MM.1S (cell line): Measurements from ENCODE around the gene NDUFS6.

Experiments
- DNase-seq: peaks from one replicate; pipeline ENCODE4 v3.0.0-alpha.2; 2015
- H2AFZ ChIP-seq: fragments of 300-600 bp; sonication (generic); 2 replicates; pipeline ENCODE4 v1.6.0; 2016; ENCODE audit warnings: antibody characterized with exemption, low read length
- H3F3A ChIP-seq: fragments of 300-600 bp; sonication (generic); 2 replicates; pipeline ENCODE4 v1.6.1; 2016; ENCODE audit warnings: mild to moderate bottlenecking, antibody characterized with exemption, low read length, moderate library complexity, mixed read lengths; ENCODE audit not compliant: insufficient read depth
- H3K27ac ChIP-seq: fragments of 300-600 bp; sonication (generic); 2 replicates; pipeline ENCODE4 v1.5.1; 2016; ENCODE audit warnings: mild to moderate bottlenecking, low read length
- H3K27me3 ChIP-seq: fragments of 300-600 bp; sonication (generic); replicated peaks from 2 replicates; pipeline ENCODE4 v1.6.0; 2016; ENCODE audit warnings: low read length; ENCODE audit not compliant: insufficient read depth
- H3K36me3 ChIP-seq: fragments of 300-600 bp; sonication (generic); replicated peaks from 2 replicates; pipeline ENCODE4 v1.6.1; 2016; ENCODE audit warnings: mild to moderate bottlenecking, low read length, mixed read lengths; ENCODE audit not compliant: insufficient read depth
- H3K4me1 ChIP-seq: fragments of 300-600 bp; sonication (generic); 2 replicates; pipeline ENCODE4 v1.6.1; 2016; ENCODE audit warnings: low read length, mixed read lengths
- H3K4me2 ChIP-seq: fragments of 300-600 bp; sonication (generic); 2 replicates; pipeline ENCODE4 v1.6.0; 2016; ENCODE audit warnings: low read depth, low read length
- H3K4me3 ChIP-seq: fragments of 300-600 bp; sonication (generic); 2 replicates; pipeline ENCODE4 v1.5.1; 2016; ENCODE audit warnings: low read length, mixed read lengths
- H3K79me2 ChIP-seq: fragments of 300-600 bp; sonication (generic); 2 replicates; pipeline ENCODE4 v1.6.1; 2016; ENCODE audit warnings: mixed run types, low read length, mixed read lengths
- H3K9ac ChIP-seq: fragments of 300-600 bp; sonication (generic); 2 replicates; pipeline ENCODE4 v1.6.1; 2016; ENCODE audit warnings: low read length, mixed read lengths
- H3K9me2 ChIP-seq: fragments of 300-600 bp; sonication (generic); replicated peaks from 2 replicates; pipeline ENCODE4 v1.6.1; 2016; ENCODE audit warnings: mild to moderate bottlenecking, low read length, mixed read lengths; ENCODE audit not compliant: insufficient read depth
- H3K9me3 ChIP-seq: fragments of 300-600 bp; sonication (generic); replicated peaks from 2 replicates; pipeline ENCODE4 v1.6.1; 2016; ENCODE audit warnings: mild to moderate bottlenecking, low read length, mixed read lengths; ENCODE audit not compliant: insufficient read depth
- H4K20me1 ChIP-seq: fragments of 300-600 bp; sonication (generic); 2 replicates; pipeline ENCODE4 v1.6.1; 2016; ENCODE audit warnings: mild to moderate bottlenecking, low read length, moderate library complexity, mixed read lengths; ENCODE audit not compliant: insufficient read depth
- CTCF ChIP-seq: fragments of 300-600 bp; sonication (generic); IDR thresholded peaks from 2 replicates; pipeline ENCODE4 v1.5.1; 2016; ENCODE audit warnings: antibody characterized with exemption, low read length, mixed read lengths
- EZH2 ChIP-seq: fragments of 300-600 bp; sonication (generic); optimal IDR thresholded peaks from 2 replicates; pipeline ENCODE3; 2017; ENCODE audit warnings: low read depth, mild to moderate bottlenecking, antibody characterized with exemption, low read length, mixed read lengths
- EZH2phosphoT487 ChIP-seq: fragments of 300-600 bp; sonication (generic); IDR thresholded peaks from 2 replicates; pipeline ENCODE4 v1.6.1; 2018; ENCODE audit warnings: antibody characterized with exemption, low read length

NDUFS6 gene

DNA sequence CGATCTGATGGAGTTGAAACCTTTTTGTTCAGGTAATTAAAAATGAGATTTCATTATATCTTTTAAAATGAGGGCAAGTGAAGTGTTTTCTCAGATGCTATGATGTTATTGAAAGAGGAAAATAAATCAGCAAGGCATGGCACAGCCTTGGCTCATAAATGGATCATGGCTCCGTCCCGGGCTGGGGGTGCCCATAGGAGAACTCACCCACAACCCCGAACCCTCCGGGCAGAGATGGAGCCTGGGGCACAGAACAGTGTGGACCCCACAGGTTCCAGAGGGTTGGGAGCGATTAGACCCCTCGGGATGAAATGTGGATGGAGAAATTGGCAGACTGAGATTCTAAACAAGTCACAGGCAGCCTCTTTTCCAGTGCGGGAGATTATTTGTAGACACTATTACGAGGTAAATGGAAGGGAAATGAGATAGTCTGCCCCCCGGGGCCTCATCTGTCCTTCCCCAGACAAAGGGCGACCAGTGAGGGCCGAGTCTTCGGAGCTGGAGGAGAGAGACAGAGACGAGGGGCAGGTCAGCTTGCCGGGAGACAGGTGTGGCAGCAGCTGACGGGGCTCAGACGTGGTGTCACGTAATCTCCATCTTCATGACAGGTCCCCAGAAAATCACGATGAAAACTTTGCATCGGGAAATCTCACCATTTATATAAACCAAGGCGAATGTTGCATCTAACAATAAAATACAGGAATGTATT is 33.7 kb downstream of the NDUFS6 start:
- no peaks in the 10 kb centered on the region for H3K9me2 ChIP-seq
- peaks cover 31% of the 10 kb centered on the region for H3K27me3 ChIP-seq
- H3K9me3 ChIP-seq = no peaks in the 10 kb centered on the region
- H3K4me2 ChIP-seq = no peak overlapping the region
- no peaks in the 10 kb centered on the region for H3F3A ChIP-seq
- no peaks in the 10 kb centered on the region for H4K20me1 ChIP-seq
- DNase-seq = no peak
- no peaks in the 10 kb centered on the region for H3K4me1 ChIP-seq
- TF ChIP-seq CTCF = no peak
- no peak for TF ChIP-seq EZH2phosphoT487
- TF ChIP-seq EZH2 = no peak
- no peaks in the 10 kb centered on the region for H3K79me2 ChIP-seq
- H3K9ac ChIP-seq = no peak overlapping the region
- no peak overlapping the region for H2AFZ ChIP-seq
- no peaks in the 10 kb centered on the region for H3K36me3 ChIP-seq
- H3K27ac ChIP-seq = no peak overlapping the region
- no peak overlapping the region for H3K4me3 ChIP-seq

GRCh38 chr5:1835431-1835830 is 34.2 kb downstream of the NDUFS6 start:
- H3K4me3 ChIP-seq = no peak overlapping the region
- no peaks in the 10 kb centered on the region for H3K9me3 ChIP-seq
- no peak for DNase-seq
- H3K9ac ChIP-seq = no peak overlapping the region
- H3K27ac ChIP-seq = no peak overlapping the region
- H3K79me2 ChIP-seq = no peaks in the 10 kb centered on the region
- TF ChIP-seq EZH2phosphoT487 (no peak), EZH2 (no peak), CTCF (no peak)
- H2AFZ ChIP-seq = no peak overlapping the region
- H3K9me2 ChIP-seq = no peaks in the 10 kb centered on the region
- H3F3A ChIP-seq = no peaks in the 10 kb centered on the region
- peaks cover 31% of the 10 kb centered on the region for H3K27me3 ChIP-seq
- no peaks in the 10 kb centered on the region for H4K20me1 ChIP-seq
- no peak overlapping the region for H3K4me2 ChIP-seq
- no peaks in the 10 kb centered on the region for H3K4me1 ChIP-seq
- H3K36me3 ChIP-seq = no peaks in the 10 kb centered on the region

DNA sequence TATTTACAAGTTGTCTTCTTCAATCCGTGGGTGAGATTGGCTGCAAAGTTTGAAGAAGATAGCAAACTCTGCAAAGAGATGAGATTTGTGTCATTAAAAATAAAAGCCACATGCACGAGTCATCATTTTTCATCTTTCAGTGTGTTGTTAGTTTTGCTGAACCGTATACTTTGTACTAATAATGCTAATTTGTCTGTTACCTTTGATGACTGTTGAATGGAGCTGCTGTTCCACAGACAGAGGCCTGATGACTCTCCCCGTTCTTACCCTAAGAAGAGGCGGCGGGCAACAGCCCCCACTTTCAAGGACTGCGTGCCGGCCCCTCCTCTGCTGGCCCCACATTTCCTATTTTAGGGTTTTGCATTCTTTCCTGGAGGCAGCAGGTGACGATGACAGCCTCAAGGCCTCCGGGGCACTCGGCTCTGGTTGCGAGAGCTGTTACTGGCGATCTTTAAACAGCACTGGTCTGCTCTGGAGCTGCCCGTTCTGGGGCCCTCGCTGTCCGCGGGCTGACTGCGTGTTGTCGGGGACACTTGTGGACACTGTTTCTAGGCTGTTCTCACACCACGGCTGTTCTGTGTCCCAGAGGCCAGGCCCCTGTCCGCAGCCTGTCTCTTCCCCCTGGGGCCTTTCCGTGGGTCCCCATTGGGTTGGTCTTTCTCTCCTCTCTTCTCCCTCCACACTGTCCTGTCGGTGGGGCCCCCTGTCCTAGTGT is 35.1 kb downstream of the NDUFS6 start:
- H3K79me2 ChIP-seq = no peaks in the 10 kb centered on the region
- no peaks in the 10 kb centered on the region for H3K9me2 ChIP-seq
- TF ChIP-seq CTCF (no peak), EZH2phosphoT487 (no peak), EZH2 (no peak)
- peak; percentile 12 for DNase-seq
- H3K9ac ChIP-seq = no peak overlapping the region
- peaks cover 36% of the 10 kb centered on the region for H3K27me3 ChIP-seq
- H3K36me3 ChIP-seq = no peaks in the 10 kb centered on the region
- 0 out of 2 replicates have a peak overlapping the region, but pooled peaks have one; percentile 15 for H2AFZ ChIP-seq
- H3K9me3 ChIP-seq = no peaks in the 10 kb centered on the region
- H4K20me1 ChIP-seq = no peaks in the 10 kb centered on the region
- H3K4me3 ChIP-seq = no peak overlapping the region
- H3K4me2 ChIP-seq = peak overlapping the region; percentile 29
- no peaks in the 10 kb centered on the region for H3F3A ChIP-seq
- no peak overlapping the region for H3K27ac ChIP-seq
- no peaks in the 10 kb centered on the region for H3K4me1 ChIP-seq
